ENCODE measurements around the gene NEFH. TPM values are rescaled to one million over a fixed set of nuclear protein-coding genes. Genes with fewer than 3 reads are reported as not detected.

NEFH gene
- total RNA-seq, 2 donors from 2014 or later = 2.3 to 6.6 TPM

GRCh38 chr22:29476116-29476515, 3.9 kb upstream of the NEFH start:
- DNase-seq (ENCODE audit: low spot score) (no peak), ATAC-seq (no peak)
- peaks cover 19 to 37% of the 10 kb centered on the region in 2 donors for H3K27me3 Mint-ChIP-seq
- no peaks in the 10 kb centered on the region for H3K36me3 Mint-ChIP-seq
- peaks cover 5 to 10% of the 10 kb centered on the region in 2 donors for H3K4me1 Mint-ChIP-seq (ENCODE audit: low read depth in 2 of 2)
- H3K4me3 Mint-ChIP-seq = no peak overlapping the region
- H3K9me3 Mint-ChIP-seq = no peaks in the 10 kb centered on the region
- no peak overlapping the region for H3K27ac Mint-ChIP-seq

- Mint-ChIP-seq H3K4me3 (no peak overlapping the region), H3K4me1 (ENCODE audit: low read depth in 2 of 2) (peaks cover 11 to 15% of the 10 kb centered on the region in 2 donors), H3K36me3 (no peaks in the 10 kb centered on the region), H3K27ac (no peak overlapping the region), H3K9me3 (no peaks in the 10 kb centered on the region), H3K27me3 (peaks cover 29 to 41% of the 10 kb centered on the region in 2 donors)
- ATAC-seq (no peak), DNase-seq (ENCODE audit: low spot score) (no peak)
Measured at GRCh38 chr22:29477723-29478318, 2.2 kb upstream of the NEFH start.

GRCh38 chr22:29478326-29479276, 1.4 kb upstream of the NEFH start:
- Mint-ChIP-seq H3K27me3 (peaks cover 29 to 41% of the 10 kb centered on the region in 2 donors), H3K9me3 (no peaks in the 10 kb centered on the region), H3K27ac (no peak overlapping the region), H3K4me1 (ENCODE audit: low read depth in 2 of 2) (peaks cover 11 to 15% of the 10 kb centered on the region in 2 donors), H3K4me3 (peak overlapping the region; percentile 16), H3K36me3 (no peaks in the 10 kb centered on the region)
- no peak for DNase-seq (ENCODE audit: low spot score)
- ATAC-seq = no peak

GRCh38 chr22:29480262-29480511, 169 bp downstream of the NEFH start:
- no peak overlapping the region for H3K4me3 Mint-ChIP-seq
- peaks cover 29 to 37% of the 10 kb centered on the region in 2 donors for H3K27me3 Mint-ChIP-seq
- DNase-seq (ENCODE audit: low spot score) (no peak), ATAC-seq (no peak)
- peaks cover 11 to 15% of the 10 kb centered on the region in 2 donors for H3K4me1 Mint-ChIP-seq (ENCODE audit: low read depth in 2 of 2)
- no peaks in the 10 kb centered on the region for H3K36me3 Mint-ChIP-seq
- no peaks in the 10 kb centered on the region for H3K9me3 Mint-ChIP-seq
- H3K27ac Mint-ChIP-seq = no peak overlapping the region

- H3K4me1 Mint-ChIP-seq (ENCODE audit: low read depth in 2 of 2) = peaks cover 11 to 15% of the 10 kb centered on the region in 2 donors
- ATAC-seq (peak; percentile 72 to 79), DNase-seq (ENCODE audit: low spot score) (no peak)
- H3K4me3 Mint-ChIP-seq = peak overlapping the region; percentile 68
- peaks cover 29 to 36% of the 10 kb centered on the region in 2 donors for H3K27me3 Mint-ChIP-seq
- no peaks in the 10 kb centered on the region for H3K9me3 Mint-ChIP-seq
- H3K27ac Mint-ChIP-seq = no peak overlapping the region
- H3K36me3 Mint-ChIP-seq = no peaks in the 10 kb centered on the region
Measured at GRCh38 chr22:29480512-29481264, 670 bp downstream of the NEFH start.

GRCh38 chr22:29481265-29482000, 1.4 kb downstream of the NEFH start:
- Mint-ChIP-seq H3K27ac (no peak overlapping the region), H3K4me1 (ENCODE audit: low read depth in 2 of 2) (peaks cover 11 to 15% of the 10 kb centered on the region in 2 donors), H3K36me3 (no peaks in the 10 kb centered on the region), H3K4me3 (peak overlapping the region; percentile 68), H3K9me3 (no peaks in the 10 kb centered on the region), H3K27me3 (peaks cover 29 to 33% of the 10 kb centered on the region in 2 donors)
- DNase-seq (ENCODE audit: low spot score) (no peak), ATAC-seq (no peak)

- Mint-ChIP-seq H3K9me3 (no peaks in the 10 kb centered on the region), H3K4me3 (no peak overlapping the region), H3K27ac (no peak overlapping the region), H3K36me3 (no peaks in the 10 kb centered on the region), H3K27me3 (peaks cover 29% of the 10 kb centered on the region in 2 donors), H3K4me1 (ENCODE audit: low read depth in 2 of 2) (peaks cover 11 to 15% of the 10 kb centered on the region in 2 donors)
- DNase-seq (ENCODE audit: low spot score) = no peak
- no peak for ATAC-seq
Measured at GRCh38 chr22:29482253-29482652, 2.2 kb downstream of the NEFH start.

GRCh38 chr22:29482726-29483125, 2.7 kb downstream of the NEFH start:
- H3K4me1 Mint-ChIP-seq (ENCODE audit: low read depth in 2 of 2) = peaks cover 11 to 15% of the 10 kb centered on the region in 2 donors
- H3K36me3 Mint-ChIP-seq = no peaks in the 10 kb centered on the region
- no peak for ATAC-seq
- no peak for DNase-seq (ENCODE audit: low spot score)
- H3K27me3 Mint-ChIP-seq = peaks cover 28 to 29% of the 10 kb centered on the region in 2 donors
- no peaks in the 10 kb centered on the region for H3K9me3 Mint-ChIP-seq
- H3K4me3 Mint-ChIP-seq = no peak overlapping the region
- no peak overlapping the region for H3K27ac Mint-ChIP-seq

- Mint-ChIP-seq H3K4me1 (ENCODE audit: low read depth in 2 of 2) (peaks cover 11 to 15% of the 10 kb centered on the region in 2 donors), H3K9me3 (no peaks in the 10 kb centered on the region), H3K27me3 (peaks cover 25 to 27% of the 10 kb centered on the region in 2 donors), H3K4me3 (no peak overlapping the region), H3K36me3 (no peaks in the 10 kb centered on the region), H3K27ac (no peak overlapping the region)
- DNase-seq (ENCODE audit: low spot score) (no peak), ATAC-seq (no peak)
Measured at GRCh38 chr22:29483254-29483653, 3.2 kb downstream of the NEFH start.

- no peaks in the 10 kb centered on the region for H3K36me3 Mint-ChIP-seq
Measured at GRCh38 chr22:29484642-29485041, 4.6 kb downstream of the NEFH start.

GRCh38 chr22:29485448-29485847, 5.4 kb downstream of the NEFH start:
- no peaks in the 10 kb centered on the region for H3K36me3 Mint-ChIP-seq

More at GRCh38 chr22:29484642-29485041, 4.6 kb downstream of the NEFH start:
- no peak overlapping the region for H3K27ac Mint-ChIP-seq
- H3K4me3 Mint-ChIP-seq = no peak overlapping the region
- DNase-seq (ENCODE audit: low spot score) = no peak
- no peaks in the 10 kb centered on the region for H3K9me3 Mint-ChIP-seq
- H3K27me3 Mint-ChIP-seq = peaks cover 13 to 14% of the 10 kb centered on the region in 2 donors
- peaks cover 6 to 7% of the 10 kb centered on the region in 2 donors for H3K4me1 Mint-ChIP-seq (ENCODE audit: low read depth in 2 of 2)
- ATAC-seq = no peak

GRCh38 chr22:29487426-29487986, 7.5 kb downstream of the NEFH start:
- H3K4me1 Mint-ChIP-seq (ENCODE audit: low read depth in 2 of 2) = no peaks in the 10 kb centered on the region

More at GRCh38 chr22:29485448-29485847, 5.4 kb downstream of the NEFH start:
- ATAC-seq (no peak), DNase-seq (ENCODE audit: low spot score) (no peak)
- peaks cover 11% of the 10 kb centered on the region in 2 donors for H3K27me3 Mint-ChIP-seq
- peaks cover 5 to 6% of the 10 kb centered on the region in 2 donors for H3K4me1 Mint-ChIP-seq (ENCODE audit: low read depth in 2 of 2)
- no peaks in the 10 kb centered on the region for H3K9me3 Mint-ChIP-seq
- H3K27ac Mint-ChIP-seq = no peak overlapping the region
- no peak overlapping the region for H3K4me3 Mint-ChIP-seq

More at GRCh38 chr22:29487426-29487986, 7.5 kb downstream of the NEFH start:
- ATAC-seq (no peak), DNase-seq (ENCODE audit: low spot score) (no peak)
- H3K27ac Mint-ChIP-seq = no peak overlapping the region
- H3K27me3 Mint-ChIP-seq = no peaks in the 10 kb centered on the region
- no peaks in the 10 kb centered on the region for H3K9me3 Mint-ChIP-seq
- no peak overlapping the region for H3K4me3 Mint-ChIP-seq
- no peaks in the 10 kb centered on the region for H3K36me3 Mint-ChIP-seq

Measured in natural killer cell treated with Interleukin-12 subunit alpha and Interleukin-12 subunit beta and Interleukin-15 and Interleukin-18, amount 100 ng/mL, for 72 hours (primary cell).